ENCODE data around the gene CLHC1.

- no peak for TF ChIP-seq POLR2A (IDR thresholded peaks at IDR 0.05)
- TF ChIP-seq CTCF (IDR thresholded peaks at IDR 0.05): no peak
Measured at GRCh38 chr2:55213822-55214221, 18.3 kb downstream of the CLHC1 start.

Measured in testis (tissue), 2 donors.